SK-N-SH (cell line): ENCODE measurements around the gene TLDC2. TPM values are rescaled to one million over a fixed set of nuclear protein-coding genes. Genes with fewer than 3 reads are reported as not detected.
"Not testable (repeated sequence)": the region's sequence is repeated elsewhere in the genome, so short reads cannot be mapped to it uniquely, and the experiment has no call there.

ENCODE experiments used
- CTCF ChIA-PET: fragments of 300-600, 350-600 bp; formaldehyde crosslinking; extraction: SDS; loops from one replicate; lab custom pipeline; 2021; lab: Yijun Ruan, JAX
- POLR2A ChIA-PET: fragments of 350-600 bp; sonication (Branson Sonifier 250); formaldehyde crosslinking; extraction: SDS; loops from one replicate; lab custom pipeline; 2020; ENCODE audit warnings: antibody characterized with exemption, inconsistent platforms; lab: Yijun Ruan, JAX
- DNase-seq: peaks from one replicate; pipeline ENCODE4 v3.0.0; 2012
- H2AFZ ChIP-seq: fragments of 200-600 bp; sonication (generic); 2 replicates; pipeline ENCODE4 v1.8.1; 2016; ENCODE audit warnings: antibody characterized with exemption, mild to moderate bottlenecking, low read depth
- H3F3A ChIP-seq: fragments of 200-600 bp; sonication (generic); replicated peaks from 2 replicates; pipeline ENCODE3; 2016; ENCODE audit warnings: antibody characterized with exemption, mild to moderate bottlenecking; ENCODE audit not compliant: insufficient read depth
- H3K27ac ChIP-seq, 2 experiments: fragments of 200-500 bp in 1 of 2; fragments of 200-600 bp in 1 of 2; sonication (Bioruptor generic) in 1 of 2; sonication (generic), shearing (Covaris generic) in 1 of 2; 2 replicates each; pipeline versions ENCODE4 v1.5.1 to v1.6.1; 2014 to 2016; ENCODE audit warnings: low read depth in 2 of 2, inconsistent platforms in 1 of 2, low read length in 1 of 2, mild to moderate bottlenecking in 1 of 2, mixed read lengths in 1 of 2
- H3K27me3 ChIP-seq: fragments of 200-600 bp; sonication (generic), shearing (Covaris generic); 2 replicates; pipeline ENCODE4 v1.6.1; 2016; ENCODE audit warnings: mixed run types; ENCODE audit not compliant: insufficient read depth
- H3K36me3 ChIP-seq, 2 experiments: fragments of 200-500 bp in 1 of 2; fragments of 200-600 bp in 1 of 2; sonication (Bioruptor generic) in 1 of 2; sonication (generic) in 1 of 2; replicated peaks in 1 of 2; 2 replicates each; pipeline versions ENCODE3 to v1.5.1; 2014 to 2016; ENCODE audit warnings: low read length in 1 of 2, mild to moderate bottlenecking in 1 of 2; ENCODE audit not compliant: insufficient read depth in 2 of 2, control insufficient read depth in 1 of 2
- H3K4me1 ChIP-seq, 2 experiments: fragments of 200-500 bp in 1 of 2; fragments of 200-600 bp in 1 of 2; sonication (Bioruptor generic) in 1 of 2; sonication (generic), shearing (Covaris generic) in 1 of 2; 2 replicates each; pipeline versions ENCODE4 v1.5.1 to v1.6.1; 2014 to 2016; ENCODE audit warnings: low read depth in 1 of 2, low read length in 1 of 2, mixed run types in 1 of 2; ENCODE audit not compliant: insufficient read depth in 2 of 2, control insufficient read depth in 1 of 2
- H3K4me2 ChIP-seq: fragments of 200-600 bp; sonication (generic), shearing (Covaris generic); 2 replicates; pipeline ENCODE4 v1.6.1; 2017; ENCODE audit warnings: mixed run types
- H3K4me3 ChIP-seq, 2 experiments: fragments of 200-500 bp in 1 of 2; fragments of 200-600 bp in 1 of 2; sonication (Bioruptor generic) in 1 of 2; sonication (generic), shearing (Covaris generic) in 1 of 2; 2 replicates each; pipeline versions ENCODE4 v1.5.1 to v1.8.1; 2014 to 2016; ENCODE audit warnings: low read depth in 2 of 2, inconsistent platforms in 1 of 2, low read length in 1 of 2, mild to moderate bottlenecking in 1 of 2, mixed read lengths in 1 of 2, moderate library complexity in 1 of 2
- H3K79me2 ChIP-seq: fragments of 200-600 bp; sonication (generic); 2 replicates; pipeline ENCODE4 v1.8.1; 2017; ENCODE audit warnings: mild to moderate bottlenecking; ENCODE audit not compliant: insufficient read depth
- H3K9ac ChIP-seq: fragments of 200-600 bp; sonication (generic); 2 replicates; pipeline ENCODE4 v1.6.1; 2017; ENCODE audit warnings: mixed run types
- H3K9me2 ChIP-seq: fragments of 200-600 bp; sonication (generic); 2 replicates; pipeline ENCODE4 v1.6.1; 2017; ENCODE audit warnings: mixed run types
- H3K9me3 ChIP-seq: fragments of 200-600 bp; sonication (generic); 2 replicates; pipeline ENCODE4 v1.6.1; 2017; ENCODE audit warnings: mixed run types, mild to moderate bottlenecking, moderate library complexity
- H4K20me1 ChIP-seq: fragments of 200-600 bp; sonication (generic); 2 replicates; pipeline ENCODE4 v1.6.1; 2017; ENCODE audit warnings: mild to moderate bottlenecking, mixed run types; ENCODE audit not compliant: insufficient read depth
- ELF1 ChIP-seq: IDR thresholded peaks from 2 replicates; pipeline ENCODE4 v1.4.0; 2012
- EP300 ChIP-seq, 2 experiments: IDR thresholded peaks; 2 replicates each; pipeline versions ENCODE4 v1.4.0 to v1.6.1; 2012; ENCODE audit warnings: borderline replicate concordance in 1 of 2, low read depth in 1 of 2, low read length in 1 of 2
- FOSL2 ChIP-seq: IDR thresholded peaks from 2 replicates; pipeline ENCODE4 v1.4.0; 2012; ENCODE audit warnings: low read depth, mild to moderate bottlenecking, moderate library complexity, borderline replicate concordance
- FOXM1 ChIP-seq: IDR thresholded peaks from 2 replicates; pipeline ENCODE4 v1.4.0; 2012; ENCODE audit warnings: low read depth, mild to moderate bottlenecking
- MAX ChIP-seq: IDR thresholded peaks from 2 replicates; pipeline ENCODE4 v1.4.0; 2012; ENCODE audit warnings: low read depth
- MEF2A ChIP-seq: IDR thresholded peaks from 2 replicates; pipeline ENCODE4 v1.4.0; 2012; ENCODE audit warnings: low read depth, borderline replicate concordance
- NFIC ChIP-seq: IDR thresholded peaks from 2 replicates; pipeline ENCODE4 v1.4.0; 2012; ENCODE audit warnings: borderline replicate concordance
- POLR2AphosphoS5 ChIP-seq: IDR thresholded peaks from 2 replicates; pipeline ENCODE4 v1.6.1; 2012; ENCODE audit warnings: low read depth, low read length
- RCOR1 ChIP-seq: fragments of 150-350 bp; IDR thresholded peaks from 2 replicates; pipeline ENCODE4 v1.6.1; 2017; ENCODE audit warnings: antibody characterized with exemption, low read length
- REST ChIP-seq: IDR thresholded peaks from 2 replicates; pipeline ENCODE4 v1.6.1; 2012; ENCODE audit warnings: mild to moderate bottlenecking, low read depth, low read length, moderate library complexity
- RFX5 ChIP-seq: IDR thresholded peaks from 2 replicates; pipeline ENCODE4 v1.6.1; 2012; ENCODE audit warnings: mild to moderate bottlenecking, improper control_type of control experiment, low read length
- SIN3A ChIP-seq: IDR thresholded peaks from 2 replicates; pipeline ENCODE4 v1.6.1; 2012; ENCODE audit warnings: low read depth, mild to moderate bottlenecking, low read length, moderate library complexity, borderline replicate concordance
- SMC3 ChIP-seq: IDR thresholded peaks from 2 replicates; pipeline ENCODE4 v1.6.1; 2012; ENCODE audit warnings: low read depth, low read length, improper control_type of control experiment
- TCF12 ChIP-seq: IDR thresholded peaks from 2 replicates; pipeline ENCODE4 v1.4.0; 2012
- ZBTB33 ChIP-seq: IDR thresholded peaks from 2 replicates; pipeline ENCODE4 v1.4.0; 2012; ENCODE audit warnings: low read depth, borderline replicate concordance
- WGBS: methylation state at CpG from one replicate; pipeline ENCODE4 v1.1.6; 2017; ENCODE audit warnings: low lambda C conversion rate; 5-methylcytosine and 5-hydroxymethylcytosine counted together
- polyA plus RNA-seq, 3 experiments: library from polyadenylated mRNA; depleted of rRNA; stranded (reverse); fragments of >200 nt; gene quantifications; 2 replicates each; pipeline ENCODE4 v1.2.3, GENCODE V29; 2012

The TLDC2 gene
- polyA plus RNA-seq, 1 of the 3 experiments (the other 2 are of a cell fraction): 0.02 TPM

- WGBS: 89% methylated on average over 13 of the region's 13 CpGs
- no peaks in the 10 kb centered on the region for H3K9me3 ChIP-seq
- H3K4me2 ChIP-seq: no peak overlapping the region
- no peaks in the 10 kb centered on the region for H3K79me2 ChIP-seq
- peaks cover 0 to 8% of the 10 kb centered on the region in 2 experiments; a peak in 1 of 4 replicates for H3K4me1 ChIP-seq
- no peaks in the 10 kb centered on the region for H3K27me3 ChIP-seq
- H2AFZ ChIP-seq: no peak overlapping the region
- TF ChIP-seq NFIC (no peak), FOXM1 (no peak), ELF1 (no peak), RCOR1 (no peak)
- H3K4me3 ChIP-seq: no peak overlapping the region
- DNase-seq: no peak
- H3K27ac ChIP-seq: no peak overlapping the region
- ChIA-PET POLR2A (no interaction called here), CTCF (interaction anchor here (0.8 to 6.0 kb wide), 7 partner anchors 9 to 261 kb away, joined by 3 to 38 read pairs (median 5); a partner anchor contains a TSS)
- H3K9me2 ChIP-seq: no peaks in the 10 kb centered on the region
- no peaks in the 10 kb centered on the region for H3F3A ChIP-seq
- H4K20me1 ChIP-seq: no peaks in the 10 kb centered on the region
- H3K36me3 ChIP-seq: no peaks in the 10 kb centered on the region
- H3K9ac ChIP-seq: no peak overlapping the region
These were observed 2.3 kb upstream of the TLDC2 start for GRCh38 chr20:36873498-36874189.

GRCh38 chr20:36875093-36875492 lies 845 bp upstream of the TLDC2 start:
- H3K36me3 ChIP-seq, H3K27ac ChIP-seq, H3K9me3 ChIP-seq, H3K9ac ChIP-seq, DNase-seq, H3K79me2 ChIP-seq, H3K4me1 ChIP-seq, H3F3A ChIP-seq, H3K4me3 ChIP-seq, POLR2A ChIA-PET, H3K27me3 ChIP-seq, H2AFZ ChIP-seq, H3K9me2 ChIP-seq, H4K20me1 ChIP-seq, H3K4me2 ChIP-seq: not testable (repeated sequence)
- WGBS: 93% methylated on average over 5 of the region's 5 CpGs
- CTCF ChIA-PET: interaction anchor here (0.9 to 6.0 kb wide), 2 partner anchors 11 to 99 kb away, joined by 3 to 38 read pairs; a partner anchor contains a TSS

GRCh38 chr20:36876473-36876833 lies 515 bp downstream of the TLDC2 start:
- Histone ChIP-seq H3K27ac (no peak overlapping the region), H3K79me2 (no peaks in the 10 kb centered on the region), H3F3A (no peaks in the 10 kb centered on the region), H3K9me2 (no peaks in the 10 kb centered on the region), H3K4me1 (peaks cover 0 to 8% of the 10 kb centered on the region in 2 experiments; a peak in 1 of 4 replicates), H2AFZ (no peak overlapping the region), H3K27me3 (no peaks in the 10 kb centered on the region), H3K4me2 (no peak overlapping the region), H3K9me3 (no peaks in the 10 kb centered on the region), H3K9ac (no peak overlapping the region), H4K20me1 (no peaks in the 10 kb centered on the region), H3K36me3 (no peaks in the 10 kb centered on the region), H3K4me3 (no peak overlapping the region)
- POLR2A ChIA-PET: no interaction called here
- no peak for DNase-seq
- 95% methylated on average over 2 of the region's 3 CpGs for WGBS
- TF ChIP-seq MAX (no peak), SIN3A (no peak), POLR2AphosphoS5 (no peak), FOSL2 (no peak), MEF2A (no peak), EP300 (IDR thresholded peaks at IDR 0.05; ENCODE audit: borderline replicate concordance in 1 of 2, low read depth in 1 of 2, low read length in 1 of 2) (no peak), ZBTB33 (no peak), SMC3 (no peak), TCF12 (no peak), RFX5 (no peak), REST (no peak)
- CTCF ChIA-PET: interaction anchor here (3.3 to 6.0 kb wide), 2 partner anchors 11 to 13 kb away, joined by 26 to 38 read pairs; a partner anchor contains a TSS
